Nucleus accumbens (tissue), 56 donors: ENCODE data around the gene KRT35.

Experiments used
- DNase-seq, 56 donors: peaks; one replicate each; lab custom pipeline; 2025; lab: John Stamatoyannopoulos, UW

The KRT35 gene

DNA sequence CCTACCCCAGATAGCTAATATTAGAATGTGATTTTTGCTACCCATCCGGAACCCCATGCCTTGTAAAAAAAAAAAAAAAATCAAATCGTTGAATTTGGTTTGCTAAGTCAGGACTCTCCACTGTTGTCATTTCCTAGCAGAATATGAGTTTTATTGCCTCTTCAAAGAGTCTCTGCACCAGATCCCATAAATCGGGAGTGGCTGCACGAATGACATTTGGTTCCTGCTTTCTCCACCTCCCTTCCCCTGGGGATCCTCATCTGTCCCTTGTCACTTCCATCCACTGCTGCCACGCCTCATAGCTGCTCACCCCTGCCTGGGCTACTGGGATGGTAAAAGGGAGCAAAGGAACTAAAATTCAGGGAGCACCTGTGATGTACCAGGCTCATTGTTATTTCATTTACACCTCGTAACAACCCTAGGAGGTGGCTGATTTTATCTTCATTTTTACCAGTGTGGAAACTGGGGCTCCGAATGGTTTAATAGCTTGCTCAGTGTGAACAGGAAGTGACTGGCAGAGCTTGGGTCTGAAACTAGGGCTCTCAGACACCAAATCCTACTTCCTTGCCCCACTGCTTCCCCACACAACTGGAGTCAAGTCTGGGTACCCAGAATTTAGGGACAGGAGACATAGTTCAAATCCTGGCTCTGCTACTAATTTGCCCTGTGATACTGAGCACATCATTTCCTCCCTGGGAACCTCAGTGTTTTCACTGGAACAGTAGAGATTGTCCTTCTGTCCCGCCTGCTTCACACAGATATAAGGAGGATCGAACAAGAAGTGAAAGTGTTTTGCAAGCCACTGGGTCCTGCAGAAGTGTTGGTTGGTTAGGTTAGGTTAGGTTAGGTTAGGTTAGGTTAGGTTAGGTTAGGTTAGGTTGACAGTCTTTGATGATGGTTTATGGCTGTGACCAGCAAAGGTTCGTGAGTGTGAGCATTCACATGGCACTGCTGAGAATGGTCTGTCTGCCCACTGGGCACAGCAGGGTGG is 9.3 kb upstream of the KRT35 start:
- no peak for DNase-seq

DNA sequence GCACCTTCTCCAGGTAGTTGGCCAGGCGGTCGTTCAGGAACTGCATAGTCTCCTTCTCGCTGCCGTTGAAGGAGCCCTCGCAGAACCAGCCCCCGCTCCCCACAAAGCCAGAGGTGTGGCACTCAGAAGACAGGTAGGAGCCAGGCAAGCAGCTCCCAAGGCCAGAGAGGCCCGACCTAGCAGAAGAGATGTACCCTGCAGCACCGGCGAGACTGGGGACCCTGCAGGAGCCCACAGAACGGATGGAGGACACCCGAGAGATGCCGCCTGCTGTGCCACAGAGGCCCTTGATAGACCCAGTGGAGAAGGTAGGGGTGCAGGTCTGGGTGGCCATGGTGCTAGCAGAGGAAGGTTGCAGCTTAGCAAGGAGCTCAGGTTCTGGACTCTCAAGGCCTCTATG is 8.6 kb upstream of the KRT35 start, which contains the start of gene KRT36:
TSS of gene KRT36 (minus strand) at position 380 of the 400 bp plus-strand sequence. CDS start at position 334, 46 bp downstream.
- DNase-seq, result no peak

DNA sequence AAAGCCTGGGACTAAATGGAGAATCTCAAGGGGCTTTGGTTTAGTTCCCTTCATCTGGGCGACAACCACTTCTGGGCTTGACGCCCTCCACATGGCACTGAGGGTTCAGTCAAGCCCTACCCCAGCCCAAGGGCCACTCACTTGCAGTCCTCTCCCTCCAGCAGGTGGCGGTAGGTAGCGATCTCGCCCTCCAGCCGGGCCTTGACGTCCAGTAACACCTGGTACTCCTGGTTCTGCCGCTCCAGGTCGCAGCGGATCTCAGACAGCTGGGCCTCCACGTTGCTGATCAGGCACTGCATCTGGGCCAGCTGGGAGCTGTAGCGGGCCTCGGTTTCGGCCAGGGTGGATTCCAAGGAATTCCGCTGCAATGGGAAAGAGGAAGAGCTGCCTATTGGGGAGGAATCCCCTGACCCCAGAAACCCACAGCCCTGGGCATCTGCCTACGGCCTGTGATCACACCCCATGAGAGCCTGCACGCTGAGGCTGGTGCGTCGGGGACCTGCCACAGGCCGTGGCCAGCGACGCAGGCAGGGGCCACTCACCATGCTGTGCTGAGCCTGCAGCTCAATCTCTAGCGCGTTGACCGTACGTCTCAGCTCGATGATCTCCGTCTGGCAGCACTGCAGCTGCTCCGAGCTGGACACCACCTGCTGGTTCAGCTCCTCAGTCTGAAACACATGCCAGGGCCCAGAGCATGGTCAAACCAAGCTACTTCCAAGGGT is 6.0 kb upstream of the KRT35 start:
- DNase-seq, result no peak

DNA sequence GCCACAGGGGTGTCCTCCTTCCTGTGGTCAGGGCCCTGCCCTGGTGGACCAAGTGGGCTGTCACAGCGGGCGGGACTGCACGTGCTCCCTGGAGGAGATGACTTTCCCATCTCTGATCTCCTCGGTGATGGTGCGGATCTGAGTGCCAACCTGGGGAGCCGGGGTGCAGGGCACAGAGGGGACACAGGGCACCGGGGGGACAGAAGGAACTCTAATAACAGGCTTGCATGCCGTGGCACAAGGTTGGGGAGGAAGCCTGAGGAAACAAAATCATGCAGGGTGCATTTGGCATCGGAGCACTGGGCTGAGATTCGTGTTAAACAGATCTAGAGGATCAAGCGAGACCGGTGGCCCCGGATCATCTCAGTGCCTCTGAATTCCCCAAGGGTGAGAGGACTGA is 5.4 kb upstream of the KRT35 start:
- no peak for DNase-seq

DNA sequence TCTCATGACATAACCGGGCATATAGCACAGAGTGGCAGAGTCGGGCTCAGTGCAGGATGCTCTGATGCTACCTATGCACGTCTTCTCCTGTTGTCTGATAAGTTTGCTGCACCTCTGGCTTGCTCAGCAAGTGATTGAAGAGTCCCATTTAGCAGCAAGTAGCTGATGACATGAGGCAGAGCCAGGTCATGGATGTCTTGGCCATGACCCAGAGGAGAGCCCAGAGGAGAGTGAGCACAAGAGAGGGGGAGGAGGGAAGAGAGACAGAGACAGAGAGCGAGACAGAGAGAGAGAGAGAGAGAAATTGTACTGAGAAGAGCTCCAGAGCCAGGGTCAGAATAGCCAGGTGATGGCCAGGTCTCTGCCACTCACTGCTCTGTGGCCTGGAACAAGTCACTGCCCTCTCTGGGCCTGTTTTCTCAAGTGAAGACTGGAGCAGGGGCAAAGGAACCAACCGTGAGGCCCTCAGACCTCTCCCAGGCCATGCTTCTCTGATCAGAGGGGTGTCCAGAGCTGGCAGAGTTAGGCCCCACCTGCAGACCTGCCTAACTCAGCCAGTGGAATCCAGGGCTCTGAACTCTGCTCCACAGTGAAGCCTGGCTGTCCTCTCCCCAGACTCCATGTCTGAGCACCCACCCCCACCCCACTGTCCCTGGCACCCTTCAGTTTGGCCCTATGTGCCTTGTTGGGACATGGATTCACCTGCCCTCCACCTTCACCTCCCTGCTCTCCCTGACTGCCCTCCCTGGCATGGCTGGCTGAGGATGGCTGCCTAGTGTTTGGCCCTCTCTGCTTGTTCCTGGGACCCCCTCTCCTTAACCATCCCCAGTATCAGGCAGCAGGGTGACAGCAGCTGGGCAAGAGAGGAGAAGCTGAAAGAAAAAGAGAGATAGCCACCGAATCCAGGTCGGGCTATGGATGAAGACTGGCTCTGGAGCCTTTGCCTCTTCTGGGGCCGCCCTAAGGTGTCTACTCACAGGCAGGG is 4.3 kb upstream of the KRT35 start:
- no peak for DNase-seq

DNA sequence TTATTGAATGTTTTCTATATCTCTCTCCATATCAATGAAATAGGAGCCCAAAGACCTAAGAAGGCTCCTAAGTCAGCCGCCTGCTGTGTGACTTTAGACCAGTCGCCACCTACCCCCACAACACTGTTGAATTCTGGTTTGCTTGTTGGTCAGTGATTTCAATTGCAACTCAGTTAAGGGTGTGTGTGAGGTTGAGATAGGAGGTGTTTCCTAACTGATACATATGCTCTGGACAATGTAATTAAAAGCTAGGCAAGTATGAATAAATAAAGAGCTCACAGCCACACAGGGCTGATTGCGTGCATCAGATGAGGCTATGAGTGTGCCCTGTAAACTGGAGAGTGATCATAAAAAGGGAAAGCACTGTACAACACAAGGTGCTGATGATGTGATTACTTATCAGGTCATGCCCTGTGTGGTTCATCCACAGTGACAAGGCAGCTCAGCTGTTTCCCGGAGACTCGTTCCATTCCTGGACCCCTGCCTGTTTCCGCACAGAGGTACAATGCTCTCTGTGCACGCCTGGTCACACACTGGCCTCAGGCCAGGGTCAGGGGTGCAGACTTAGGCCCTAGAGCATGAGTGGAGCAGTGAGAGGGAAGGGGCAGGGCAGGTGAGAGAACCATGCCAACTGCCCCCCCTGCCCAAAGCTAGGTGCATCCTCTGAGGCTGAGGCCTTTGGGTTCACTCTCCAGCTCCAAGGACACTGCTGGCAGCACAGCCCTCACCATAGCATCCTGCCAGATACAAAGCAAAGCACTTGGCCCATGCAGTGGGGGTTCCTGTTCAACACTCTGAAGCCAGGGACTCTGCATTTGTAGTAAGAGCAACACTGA is 3.3 kb upstream of the KRT35 start:
- no peak for DNase-seq

DNA sequence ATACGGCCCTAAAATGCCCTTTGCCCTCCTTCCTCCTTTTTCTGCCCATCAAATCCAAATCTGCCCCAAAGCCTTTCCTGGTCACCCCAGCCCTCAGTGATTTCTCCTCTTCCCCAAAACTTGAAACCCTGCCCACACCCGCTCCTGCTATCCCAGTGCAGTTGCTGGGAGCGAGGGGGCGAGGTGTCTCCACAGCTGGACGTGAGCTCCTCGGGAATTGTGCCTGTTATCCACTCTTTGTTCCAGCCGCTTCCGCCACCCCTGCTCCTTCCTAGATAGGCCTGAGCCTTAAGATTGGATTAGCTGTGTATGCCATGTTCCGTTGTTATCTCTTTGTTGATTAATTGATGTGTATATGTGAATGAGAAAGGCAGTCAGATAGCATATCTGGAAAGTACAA is 2.6 kb upstream of the KRT35 start:
- no peak for DNase-seq

DNA sequence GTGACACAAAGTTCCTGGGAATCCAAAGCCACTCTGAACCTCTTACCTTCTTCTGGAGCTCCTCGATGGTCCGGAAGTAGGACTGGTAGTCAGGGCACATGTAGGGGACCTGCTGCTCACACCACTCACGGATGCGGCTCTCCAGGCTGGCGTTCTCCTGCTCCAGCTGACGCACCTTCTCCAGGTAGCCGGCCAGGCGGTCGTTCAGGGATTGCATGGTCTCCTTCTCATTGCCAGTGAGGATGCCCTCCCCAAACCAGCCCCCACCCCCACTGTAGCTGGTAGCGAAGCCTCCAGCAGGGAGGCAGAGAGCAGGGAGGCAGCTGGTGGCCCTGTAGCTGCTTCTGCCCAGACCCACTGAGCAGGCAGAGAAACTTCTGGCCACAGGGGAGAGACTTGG is 370 bp downstream of the KRT35 start:
- DNase-seq, result no peak

DNA sequence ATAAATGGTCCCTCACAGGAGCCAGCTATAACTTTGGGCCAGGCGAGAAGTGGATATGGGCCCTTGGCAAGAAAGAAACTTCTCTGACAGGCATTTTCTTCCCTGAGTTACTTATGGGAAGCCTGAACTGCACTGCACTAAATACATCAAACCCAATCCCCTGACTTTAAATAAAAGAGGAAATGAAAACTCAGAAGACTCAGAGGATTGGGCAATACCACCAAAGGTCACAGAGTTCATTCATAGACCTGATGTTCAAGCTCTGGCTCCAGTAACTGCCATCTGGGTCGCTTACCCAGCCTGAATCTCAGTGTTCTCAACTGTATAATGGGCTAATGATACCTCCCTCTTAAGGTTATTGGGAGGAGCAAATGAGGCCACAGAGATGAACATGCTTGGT is 815 bp downstream of the KRT35 start:
- DNase-seq, result no peak

DNA sequence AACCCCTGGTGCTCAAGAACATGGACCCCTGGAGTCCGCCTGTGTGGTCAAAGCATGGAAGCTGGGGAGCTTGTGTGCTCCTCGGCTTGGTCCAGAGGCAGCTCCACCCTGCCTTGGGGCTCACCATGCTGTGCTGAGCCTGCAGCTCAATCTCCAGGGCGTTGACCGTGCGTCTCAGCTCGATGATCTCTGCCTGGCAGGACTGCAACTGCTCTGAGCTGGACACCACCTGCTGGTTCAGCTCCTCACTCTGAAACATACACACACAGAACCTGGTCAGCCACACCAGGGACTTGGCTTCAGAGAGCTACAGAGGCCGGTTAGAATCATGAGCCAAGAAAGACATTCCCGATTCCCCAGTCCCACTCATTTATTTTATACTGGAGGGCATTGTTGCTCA is 2.7 kb downstream of the KRT35 start:
- no peak for DNase-seq

DNA sequence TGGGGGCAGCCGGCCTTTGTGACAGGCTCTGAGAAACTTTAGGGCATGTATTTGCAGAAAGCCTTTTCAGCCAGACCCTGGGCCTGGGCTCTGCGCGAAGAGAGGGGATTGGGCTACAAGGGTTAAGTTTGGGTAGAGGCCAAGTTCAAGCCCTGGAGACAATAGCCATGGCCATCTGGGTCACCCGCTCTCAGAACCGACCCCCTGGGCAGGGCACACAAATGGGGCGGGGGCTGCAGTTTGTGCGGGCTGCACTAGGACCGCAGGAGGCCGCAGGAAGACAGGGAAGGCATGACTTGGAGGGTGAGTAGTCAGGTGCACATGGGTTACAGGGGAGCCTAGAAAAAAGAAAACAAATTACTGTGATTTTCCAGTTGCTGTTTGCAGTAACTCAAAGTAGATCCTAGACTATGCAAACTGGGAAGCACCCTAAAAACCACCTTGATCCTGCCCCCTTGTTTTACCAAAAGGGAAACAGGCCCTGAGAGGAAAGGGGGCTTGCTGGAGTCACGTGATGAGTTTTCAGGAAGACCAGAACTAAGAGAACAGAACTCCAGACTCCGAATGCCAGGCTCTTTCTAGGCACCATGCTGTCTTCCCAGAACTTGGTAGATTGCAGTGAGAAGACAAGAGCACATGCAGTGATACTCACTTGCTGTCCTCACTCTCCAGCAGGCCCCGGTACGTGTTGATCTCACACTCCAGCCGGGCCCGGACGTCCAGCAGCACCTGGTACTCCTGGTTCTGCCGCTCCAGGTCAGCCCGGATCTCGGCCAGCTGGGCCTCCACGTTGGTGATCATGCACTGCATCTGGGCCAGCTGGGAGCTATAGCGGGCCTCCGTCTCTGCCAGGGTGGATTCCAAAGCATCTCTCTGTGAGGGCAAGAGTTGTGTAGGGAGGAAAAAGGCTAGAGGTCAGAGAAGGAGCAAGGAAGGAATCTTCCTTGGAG is 3.8 kb downstream of the KRT35 start:
- DNase-seq, result no peak

DNA sequence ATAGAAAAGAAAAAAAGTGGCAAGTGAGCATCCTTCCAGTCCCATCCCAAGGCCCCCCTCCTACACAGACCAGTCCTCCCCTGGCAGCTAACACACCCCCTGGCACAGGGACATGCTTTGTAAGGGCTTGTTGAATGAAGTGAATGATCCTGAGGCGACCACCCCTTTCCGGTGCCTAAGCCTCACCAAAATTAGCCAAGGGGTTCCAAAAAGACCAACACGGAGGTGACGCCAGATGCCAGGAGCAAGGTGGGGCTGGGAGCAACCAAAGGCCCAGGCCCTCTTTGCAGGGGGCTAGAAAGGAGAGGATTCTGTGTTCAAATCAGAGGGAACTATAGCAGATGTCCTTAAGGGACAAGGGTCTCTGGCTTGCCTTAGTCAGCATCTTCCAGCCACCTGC is 5.5 kb downstream of the KRT35 start:
- DNase-seq, result no peak

DNA sequence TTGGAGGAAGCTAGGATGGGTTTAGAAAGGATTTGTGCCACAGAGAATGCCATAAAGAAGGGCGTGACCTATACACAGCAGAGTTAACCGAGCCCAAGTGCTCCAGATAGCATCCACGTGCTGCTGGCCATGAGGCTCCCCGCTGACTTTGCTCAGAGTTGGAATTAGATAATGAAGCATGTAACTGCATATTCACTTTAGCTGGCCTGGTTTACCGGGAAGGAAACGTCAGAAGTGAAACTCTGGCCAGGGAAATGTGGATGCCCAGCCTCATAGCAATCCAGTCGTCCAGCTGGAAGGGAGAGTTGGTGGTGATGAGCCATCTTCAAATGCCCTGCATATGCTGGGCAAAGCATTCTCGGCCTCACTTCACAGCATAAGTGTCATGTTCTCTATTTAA is 6.1 kb downstream of the KRT35 start:
- DNase-seq, result no peak

DNA sequence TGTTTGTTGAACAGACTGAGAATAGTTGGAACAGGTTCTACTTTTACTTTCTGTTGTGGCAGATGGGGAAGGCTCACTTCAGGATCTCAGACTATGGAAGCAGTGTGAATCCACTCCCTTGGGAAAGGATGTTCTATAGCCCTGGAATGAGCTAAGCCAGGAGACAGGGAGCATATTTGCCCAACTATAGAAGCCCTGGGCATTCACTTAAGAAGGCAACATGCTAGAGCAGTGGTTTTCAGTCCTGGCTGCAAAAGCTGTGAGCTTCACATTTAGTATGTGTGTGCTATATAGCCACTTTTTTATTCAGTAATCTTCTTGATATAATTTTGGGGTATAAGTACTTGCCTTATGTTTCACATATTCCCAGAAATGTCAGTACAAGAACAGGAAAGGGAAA is 12.6 kb downstream of the KRT35 start:
- DNase-seq, result no peak

DNA sequence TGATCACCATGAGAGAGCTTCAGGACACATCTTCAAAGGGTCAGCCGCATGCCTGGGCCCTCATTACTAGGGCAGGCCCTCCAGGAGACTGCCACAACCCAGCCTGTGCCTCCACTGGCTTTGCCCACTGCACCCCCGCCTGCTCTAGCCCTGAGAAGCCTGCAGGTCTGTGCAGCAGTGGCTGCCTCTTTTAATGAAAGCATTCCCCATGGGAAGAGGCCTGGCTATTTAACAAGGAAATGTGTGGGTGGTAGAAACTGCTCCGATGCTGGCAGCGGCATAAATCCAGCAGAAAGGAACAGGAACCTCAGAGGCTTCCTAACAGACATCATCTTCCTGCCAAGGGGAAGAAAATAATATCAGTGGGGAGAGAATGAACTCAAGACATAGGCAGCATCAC is 13.4 kb downstream of the KRT35 start:
- DNase-seq, result no peak

DNA sequence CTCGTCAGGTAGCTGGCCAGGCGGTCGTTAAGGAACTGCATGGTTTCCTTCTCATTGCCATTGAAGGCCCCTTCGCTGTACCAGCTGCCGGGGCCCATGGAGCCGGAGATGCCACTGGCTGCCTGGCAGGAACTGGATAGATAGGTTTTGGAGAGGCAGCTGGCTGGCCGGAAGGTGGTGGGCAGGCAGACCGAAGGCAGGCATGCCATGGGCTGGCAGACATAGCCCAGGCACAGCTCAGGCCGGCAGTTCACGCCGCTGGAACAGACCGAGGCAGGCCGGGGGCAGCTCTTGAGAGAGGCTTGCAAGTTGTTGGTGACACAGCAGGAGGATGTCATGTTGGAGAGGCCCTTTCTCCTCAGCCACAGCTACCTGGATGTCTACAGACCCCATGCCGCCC is 14.0 kb downstream of the KRT35 start, which contains the start of gene KRT32:
TSS of gene KRT32 (minus strand) at position 399 of the 400 bp plus-strand sequence. CDS start at position 338, 61 bp downstream.
- no peak for DNase-seq

DNA sequence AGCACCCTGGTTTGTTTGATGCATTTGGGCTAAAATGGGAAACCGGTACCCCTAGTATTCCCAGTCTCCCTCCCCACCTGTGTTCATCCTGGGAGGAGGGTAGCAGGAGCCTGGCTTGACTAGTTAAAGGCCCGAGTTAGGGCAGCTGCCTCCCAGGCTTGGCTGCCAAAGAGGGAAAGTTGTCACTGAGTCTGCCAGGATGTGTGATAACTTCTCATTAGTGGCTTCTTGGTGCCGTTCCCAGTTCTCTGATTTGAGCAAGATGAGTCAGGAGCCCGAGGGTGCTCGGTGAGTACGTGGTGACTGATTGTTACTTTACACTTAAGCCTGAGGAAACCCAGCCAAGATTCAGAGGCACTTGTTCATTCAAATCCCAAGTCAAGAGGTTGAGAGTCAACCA is 16.3 kb downstream of the KRT35 start:
- peak in 10 of 56 donors; percentile 2 to 44 (median 10) for DNase-seq

DNA sequence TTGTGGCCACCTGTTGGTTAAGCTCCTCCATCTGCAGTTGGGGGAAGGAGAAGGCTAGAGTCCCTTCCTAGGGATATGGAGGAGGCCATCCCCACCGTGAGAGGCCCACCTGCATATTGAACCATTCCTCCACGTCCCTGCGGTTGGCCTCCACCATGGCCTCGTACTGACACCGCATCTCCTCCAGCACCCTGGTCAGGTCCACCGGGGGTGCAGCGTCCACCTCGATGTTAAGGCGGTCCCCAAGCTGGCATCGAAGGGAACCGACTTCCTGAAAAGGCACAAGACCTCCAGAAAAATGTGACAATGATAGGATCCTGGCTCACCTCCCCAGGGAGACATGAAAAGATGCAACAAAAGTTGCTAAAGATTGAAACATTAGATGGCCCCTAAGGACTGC is 16.8 kb downstream of the KRT35 start:
- DNase-seq, result no peak
